Mucosa of descending colon (tissue), 3 donors: ENCODE data around the gene SSC4D. TPM values are rescaled to one million over a fixed set of nuclear protein-coding genes. Genes with fewer than 3 reads are reported as not detected.
"Not testable (repeated sequence)": the region's sequence is repeated elsewhere in the genome, so short reads cannot be mapped to it uniquely, and the experiment has no call there.

Experiments used
- ATAC-seq: fragments of 200-7000 bp; cut with Tn5 transposase; one replicate; pipeline ENCODE4 v1.9.1; 2020; ENCODE audit warnings: mild to moderate bottlenecking, moderate library complexity
- DNase-seq, 3 donors: peaks; one replicate each; pipeline ENCODE4 v3.0.0-alpha.2; 2020
- H3K36me3 ChIP-seq: fragments of 200-600 bp; one replicate; pipeline ENCODE4 v1.8.0; 2021; ENCODE audit warnings: low read depth, mild to moderate bottlenecking
- H3K4me1 ChIP-seq: fragments of 200-600 bp; one replicate; pipeline ENCODE4 v1.8.0; 2021; ENCODE audit warnings: low read depth, mild to moderate bottlenecking
- H3K4me3 ChIP-seq: fragments of 200-600 bp; one replicate; pipeline ENCODE4 v1.8.0; 2021; ENCODE audit warnings: mild to moderate bottlenecking
- H3K9me3 ChIP-seq: fragments of 200-600 bp; one replicate; pipeline ENCODE4 v1.8.0; 2021; ENCODE audit warnings: mild to moderate bottlenecking
- intact Hi-C, 2 donors: fragments of 100-400 bp; cut with DNase I in 1 of 2; cut with micrococcal nuclease in 1 of 2; formaldehyde crosslinking; loops; one replicate each; pipeline versions ENCODE4 v1.11.0 to v1.11.1; 2022; cut with DNase I, micrococcal nuclease
- total RNA-seq, 3 donors: library from RNA; stranded (reverse); fragmentation: NEBNext Ultra II Directional in 2 of 3; extraction: Animal tissue kit (Norgen Biotek cat#: 25700) in 2 of 3; gene quantifications; one replicate each; pipeline versions ENCODE4 v1.2.1 to v1.2.4, GENCODE V29; 2021 to 2023
- TF ChIP-seq, protein P1 (sequence below): fragments of 200-600 bp; IDR thresholded peaks from one replicate; pipeline ENCODE4 v1.8.0; 2022; ENCODE audit warnings: antibody characterized with exemption, mild to moderate bottlenecking
- donor health status: DM: no; HTN: no; CAD: no; lungs with moderate emphysema.
- donor health status: DM: no; HTN: no; CAD: no.
- donor health status: DM: no; HTN: yes; CAD: no.

The SSC4D gene
- total RNA-seq, 3 donors from 2014 or later: 0.32 to 0.72 TPM; not detected in 1

DNA sequence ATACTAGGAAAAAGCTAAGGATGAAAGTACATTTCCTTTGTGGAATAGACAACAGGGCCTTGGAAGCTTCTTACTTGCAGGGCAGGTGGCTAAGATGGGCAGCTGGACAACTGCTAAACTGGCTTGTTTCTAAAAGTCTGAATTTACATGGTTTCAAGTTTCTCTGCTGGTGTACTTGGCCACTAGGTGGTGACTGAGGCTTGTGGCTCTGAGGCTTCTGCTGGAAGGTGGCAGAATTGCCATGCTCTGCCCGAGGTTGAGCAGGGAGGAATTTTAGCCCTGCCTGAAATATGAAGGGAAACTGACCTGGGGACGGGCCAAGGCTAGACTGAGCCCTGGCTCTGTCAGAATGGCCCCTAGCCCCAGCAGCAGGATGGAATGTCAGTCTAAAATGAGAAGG, 28.4 kb upstream of the SSC4D start:
- DNase-seq: peak; percentile 59 to 88 (median 62)
- H3K9me3 ChIP-seq, H3K4me3 ChIP-seq, H3K4me1 ChIP-seq, intact Hi-C loops, H3K36me3 ChIP-seq: not testable (repeated sequence)
- TF ChIP-seq, protein P1, sequence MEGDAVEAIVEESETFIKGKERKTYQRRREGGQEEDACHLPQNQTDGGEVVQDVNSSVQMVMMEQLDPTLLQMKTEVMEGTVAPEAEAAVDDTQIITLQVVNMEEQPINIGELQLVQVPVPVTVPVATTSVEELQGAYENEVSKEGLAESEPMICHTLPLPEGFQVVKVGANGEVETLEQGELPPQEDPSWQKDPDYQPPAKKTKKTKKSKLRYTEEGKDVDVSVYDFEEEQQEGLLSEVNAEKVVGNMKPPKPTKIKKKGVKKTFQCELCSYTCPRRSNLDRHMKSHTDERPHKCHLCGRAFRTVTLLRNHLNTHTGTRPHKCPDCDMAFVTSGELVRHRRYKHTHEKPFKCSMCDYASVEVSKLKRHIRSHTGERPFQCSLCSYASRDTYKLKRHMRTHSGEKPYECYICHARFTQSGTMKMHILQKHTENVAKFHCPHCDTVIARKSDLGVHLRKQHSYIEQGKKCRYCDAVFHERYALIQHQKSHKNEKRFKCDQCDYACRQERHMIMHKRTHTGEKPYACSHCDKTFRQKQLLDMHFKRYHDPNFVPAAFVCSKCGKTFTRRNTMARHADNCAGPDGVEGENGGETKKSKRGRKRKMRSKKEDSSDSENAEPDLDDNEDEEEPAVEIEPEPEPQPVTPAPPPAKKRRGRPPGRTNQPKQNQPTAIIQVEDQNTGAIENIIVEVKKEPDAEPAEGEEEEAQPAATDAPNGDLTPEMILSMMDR: peak; percentile 19
- peak; percentile 87 for ATAC-seq

DNA sequence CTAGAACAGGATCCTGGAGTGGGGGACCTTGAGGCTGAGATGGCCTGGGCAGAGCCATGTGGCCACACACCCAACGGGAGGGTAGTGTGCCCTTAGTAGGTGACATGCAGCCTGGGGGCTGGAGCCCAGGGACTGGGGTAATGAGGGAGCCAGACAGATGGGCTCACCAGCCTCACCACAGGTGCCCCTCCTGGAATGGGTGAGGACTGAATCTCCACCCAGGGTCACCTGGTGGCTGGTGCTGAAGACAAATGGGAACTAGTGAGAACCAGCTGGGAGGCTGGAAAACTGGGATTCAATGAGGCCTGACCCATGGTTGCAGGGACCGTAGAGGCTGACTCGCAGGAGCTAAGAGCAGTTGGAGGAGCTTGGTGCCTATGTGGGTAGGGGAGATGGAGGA, 21.3 kb upstream of the SSC4D start:
- Histone ChIP-seq H3K36me3 (no peaks in the 10 kb centered on the region), H3K4me1 (no peaks in the 10 kb centered on the region), H3K4me3 (no peak overlapping the region), H3K9me3 (no peaks in the 10 kb centered on the region)
- TF ChIP-seq, protein P1: no peak
- ATAC-seq (no peak), DNase-seq (no peak)
- intact Hi-C loops: no loop called here

DNA sequence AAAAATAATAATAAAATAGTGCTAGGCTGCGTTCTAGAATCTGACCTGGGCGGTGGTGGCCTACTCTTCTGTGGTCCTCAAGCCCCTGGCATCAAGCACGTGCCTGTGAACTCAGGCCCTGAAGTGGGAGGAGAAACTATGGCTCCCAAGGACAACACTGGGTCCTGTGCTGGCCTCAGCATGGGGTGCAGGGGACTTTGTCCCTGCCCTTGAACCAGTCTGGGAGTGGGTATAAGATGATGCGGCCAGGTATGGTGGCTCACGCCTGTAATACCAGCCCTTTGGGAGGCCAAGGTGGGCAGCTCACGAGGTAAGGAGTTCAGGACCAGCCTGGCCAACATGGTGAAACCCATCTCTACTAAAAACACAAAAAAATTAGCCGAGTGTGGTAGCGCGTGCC, 20.7 kb upstream of the SSC4D start:
- no peaks in the 10 kb centered on the region for H3K36me3 ChIP-seq
- no peaks in the 10 kb centered on the region for H3K4me1 ChIP-seq
- no peak for DNase-seq
- TF ChIP-seq, protein P1: no peak
- ATAC-seq: no peak
- intact Hi-C loops: no loop called here
- H3K9me3 ChIP-seq: no peaks in the 10 kb centered on the region
- no peak overlapping the region for H3K4me3 ChIP-seq

DNA sequence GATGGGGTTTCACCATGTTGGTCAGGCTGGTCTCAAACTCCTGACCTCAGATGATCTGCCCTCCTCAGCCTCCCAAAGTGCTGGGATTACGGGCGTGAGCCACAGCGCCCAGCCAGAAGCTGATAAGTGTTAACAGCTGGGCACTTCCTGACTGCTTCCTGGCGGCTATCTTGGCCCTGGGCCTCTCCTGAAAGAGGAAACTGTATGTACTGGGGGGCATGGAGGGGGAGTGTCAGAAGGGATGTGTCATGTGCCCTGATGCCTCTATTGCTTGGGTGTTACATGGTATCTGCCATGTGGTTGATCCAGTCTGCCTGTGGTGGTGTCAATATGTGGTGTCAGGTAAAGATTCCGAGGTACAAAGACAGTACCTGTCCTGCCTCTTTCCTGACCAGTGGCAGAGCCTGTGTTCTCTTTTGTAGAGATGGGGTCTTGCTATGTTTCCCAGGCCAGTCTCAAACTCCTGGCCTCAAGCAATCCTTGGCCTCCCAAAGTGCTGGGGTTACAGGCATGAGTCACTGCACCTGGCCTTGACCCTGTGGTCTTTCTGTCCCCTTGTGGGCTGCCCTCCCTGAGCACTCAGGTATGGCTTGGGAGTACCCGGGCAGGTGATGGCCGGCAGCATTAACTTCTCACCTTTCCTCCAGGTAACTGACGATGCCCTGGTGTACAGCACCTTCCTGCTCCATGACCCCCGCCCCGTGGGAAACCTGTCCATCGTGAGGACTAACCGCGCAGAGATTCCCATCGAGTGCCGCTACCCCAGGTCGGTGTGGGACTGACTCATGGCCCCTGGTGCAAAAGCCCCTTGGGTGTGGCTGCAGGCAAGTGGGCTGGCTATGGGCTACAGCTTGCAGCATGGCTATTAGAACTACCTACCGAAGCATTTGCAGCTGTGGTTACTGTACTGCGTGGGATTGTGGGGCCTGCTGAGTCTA, 19.6 kb upstream of the SSC4D start:
- Histone ChIP-seq H3K4me3 (no peak overlapping the region), H3K36me3 (no peaks in the 10 kb centered on the region), H3K9me3 (no peaks in the 10 kb centered on the region), H3K4me1 (no peaks in the 10 kb centered on the region)
- ATAC-seq: peak; percentile 32
- no peak for DNase-seq
- TF ChIP-seq, protein P1: no peak
- intact Hi-C loops: no loop called here

DNA sequence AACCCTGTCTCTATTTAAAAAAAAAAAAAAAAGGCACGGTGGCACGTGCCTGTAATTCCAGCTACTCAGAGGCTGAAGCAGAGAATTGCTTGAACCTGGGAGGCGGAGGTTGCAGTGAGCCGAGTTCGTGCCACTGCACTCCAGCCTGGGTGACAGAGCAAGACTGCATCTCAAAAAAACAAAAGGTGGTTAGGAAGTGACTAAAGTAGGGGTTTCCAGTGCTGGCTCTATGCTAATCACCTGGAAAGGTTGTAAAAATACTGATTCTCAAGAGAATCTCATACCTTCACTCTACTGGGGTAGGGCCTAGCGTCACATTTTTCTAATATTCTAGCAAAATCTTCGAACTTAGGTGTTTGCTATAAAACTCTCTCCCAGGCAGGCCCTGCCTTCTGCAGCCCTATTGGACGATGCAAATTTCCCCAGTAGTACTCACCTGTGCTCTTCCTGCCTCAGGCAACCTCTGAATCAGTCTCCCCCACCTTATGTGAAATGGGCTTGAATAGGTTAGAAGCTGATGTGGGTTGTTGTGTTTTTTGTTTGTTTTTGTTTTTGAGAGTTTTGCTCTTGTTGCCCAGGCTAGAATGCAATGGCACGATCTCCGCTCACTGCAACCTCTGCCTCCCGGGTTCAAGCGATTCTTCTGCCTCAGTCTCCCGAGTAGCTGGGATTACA, 18.8 kb upstream of the SSC4D start:
- intact Hi-C loops: no loop called here
- Histone ChIP-seq H3K9me3 (no peaks in the 10 kb centered on the region), H3K4me3 (no peak overlapping the region), H3K4me1 (no peaks in the 10 kb centered on the region), H3K36me3 (no peaks in the 10 kb centered on the region)
- DNase-seq (no peak), ATAC-seq (no peak)
- TF ChIP-seq, protein P1: no peak
